Measurements from ENCODE around the gene OSM.

DNA sequence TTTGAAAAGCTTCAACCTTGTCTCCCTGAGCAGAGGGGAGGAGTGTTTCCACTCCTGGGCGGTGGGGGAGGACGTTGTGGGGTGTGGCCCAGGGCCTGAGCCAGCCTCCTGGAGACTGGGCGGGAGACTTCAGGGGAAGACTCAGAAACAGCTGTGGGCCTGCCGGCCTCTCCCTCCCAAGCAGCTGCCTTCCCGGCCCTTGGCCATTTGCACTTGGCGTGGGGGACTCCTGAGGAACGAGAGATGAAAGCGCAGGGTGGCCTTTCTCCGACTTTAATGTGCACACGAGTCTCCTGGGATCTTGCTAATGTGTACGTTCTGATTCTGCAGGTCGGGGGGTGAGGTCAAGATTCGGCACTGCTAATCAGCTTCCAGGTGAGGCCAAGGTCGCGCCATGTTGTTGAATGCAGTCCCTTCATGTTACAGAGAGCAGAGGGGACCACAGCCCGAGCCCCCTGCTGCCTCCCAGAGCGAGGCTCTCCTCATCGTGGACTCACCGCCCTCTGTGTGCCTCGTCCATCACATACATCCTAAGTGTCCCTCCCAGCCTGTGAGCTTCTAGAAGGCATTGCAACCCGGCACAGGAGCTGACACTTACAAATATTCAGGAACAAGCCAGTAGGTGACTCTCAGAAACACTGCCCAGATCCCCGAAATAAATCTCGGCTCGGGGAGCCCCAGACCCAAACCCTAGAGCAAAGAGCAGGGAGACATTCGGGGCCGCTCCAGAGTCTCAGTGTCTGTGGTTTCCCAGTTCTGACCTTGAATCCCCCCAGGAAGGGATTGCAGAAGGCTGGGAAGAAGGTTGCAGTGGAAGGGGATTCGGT is 27.8 kb downstream of the OSM start:
- TF ChIP-seq, protein P1, sequence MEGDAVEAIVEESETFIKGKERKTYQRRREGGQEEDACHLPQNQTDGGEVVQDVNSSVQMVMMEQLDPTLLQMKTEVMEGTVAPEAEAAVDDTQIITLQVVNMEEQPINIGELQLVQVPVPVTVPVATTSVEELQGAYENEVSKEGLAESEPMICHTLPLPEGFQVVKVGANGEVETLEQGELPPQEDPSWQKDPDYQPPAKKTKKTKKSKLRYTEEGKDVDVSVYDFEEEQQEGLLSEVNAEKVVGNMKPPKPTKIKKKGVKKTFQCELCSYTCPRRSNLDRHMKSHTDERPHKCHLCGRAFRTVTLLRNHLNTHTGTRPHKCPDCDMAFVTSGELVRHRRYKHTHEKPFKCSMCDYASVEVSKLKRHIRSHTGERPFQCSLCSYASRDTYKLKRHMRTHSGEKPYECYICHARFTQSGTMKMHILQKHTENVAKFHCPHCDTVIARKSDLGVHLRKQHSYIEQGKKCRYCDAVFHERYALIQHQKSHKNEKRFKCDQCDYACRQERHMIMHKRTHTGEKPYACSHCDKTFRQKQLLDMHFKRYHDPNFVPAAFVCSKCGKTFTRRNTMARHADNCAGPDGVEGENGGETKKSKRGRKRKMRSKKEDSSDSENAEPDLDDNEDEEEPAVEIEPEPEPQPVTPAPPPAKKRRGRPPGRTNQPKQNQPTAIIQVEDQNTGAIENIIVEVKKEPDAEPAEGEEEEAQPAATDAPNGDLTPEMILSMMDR (optimal IDR thresholded peaks at IDR 0.05 in 1 of 3, IDR thresholded peaks at IDR 0.05 in 1 of 3, conservative IDR thresholded peaks at IDR 0.05 in 1 of 3; ENCODE audit: extremely low read depth in 1 of 3, insufficient read depth in 2 of 3, low read length in 3 of 3), result no peak
- no peak for TF ChIP-seq EZH2 (IDR thresholded peaks at IDR 0.05; ENCODE audit: low read length)
